GM18520 (cell line): ENCODE results near the gene ZNF669.

Source experiments
- ATAC-seq: cut with Tn5 transposase; IDR thresholded peaks from one replicate; pipeline ENCODE4 v1.9.1; 2021; ENCODE audit not compliant: unreplicated experiment

Gene ZNF669

GRCh38 chr1:247111700-247112478, 7.7 kb upstream of the ZNF669 start:
- no peak for ATAC-seq

- ATAC-seq = no peak
Observed at GRCh38 chr1:247111259-247111699, 7.1 kb upstream of the ZNF669 start.

DNA sequence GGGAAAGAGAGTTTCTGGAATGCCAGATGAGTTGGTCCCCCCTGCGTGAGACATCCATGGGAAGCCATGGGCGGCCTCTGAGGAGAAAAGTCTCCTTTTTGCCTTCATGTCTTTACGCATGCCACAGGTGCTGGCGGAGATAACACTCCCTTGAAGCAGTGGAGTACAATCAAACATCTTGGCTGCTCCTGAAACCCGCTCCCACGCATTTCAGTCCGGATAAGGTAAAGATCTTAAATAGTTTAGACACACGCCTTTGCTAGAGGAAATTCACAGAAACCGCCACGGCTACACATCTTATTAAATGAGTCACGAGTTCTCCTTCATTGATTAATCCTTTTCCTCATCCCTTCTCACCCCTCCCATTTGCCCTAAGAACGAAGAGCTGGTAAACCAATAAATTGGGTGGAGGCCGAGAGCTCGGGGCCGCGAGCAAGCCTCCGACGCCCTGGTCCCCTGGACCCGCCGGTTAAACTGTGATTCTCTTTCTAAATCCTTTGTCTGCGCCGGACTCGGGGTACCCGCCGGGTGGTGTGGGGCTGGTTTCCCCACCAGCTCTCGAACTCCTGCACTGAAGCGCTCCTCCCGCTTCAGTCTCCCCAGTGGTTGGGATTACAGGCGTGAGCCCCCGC, 6.6 kb upstream of the ZNF669 start:
- no peak for ATAC-seq

DNA sequence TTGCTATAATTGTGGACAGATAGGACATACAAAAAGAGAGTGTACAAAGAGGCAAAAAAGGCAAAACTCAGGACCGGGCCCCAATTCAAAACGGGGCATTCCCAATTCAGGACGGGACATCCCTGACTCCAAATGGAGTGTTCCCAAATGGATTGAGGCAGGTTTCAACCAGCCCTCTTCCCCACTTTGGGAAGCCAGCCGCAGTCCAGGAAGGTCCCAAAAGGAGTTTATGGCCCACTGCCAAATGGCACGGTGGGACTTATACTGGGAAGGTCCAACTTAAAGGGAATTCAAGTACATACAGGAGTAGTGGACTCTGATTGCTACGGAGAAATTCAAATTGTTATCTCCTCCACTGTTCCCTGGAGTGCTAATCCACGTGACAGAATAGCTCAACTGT, 3.5 kb upstream of the ZNF669 start:
- ATAC-seq = no peak

GRCh38 chr1:247105966-247106365, 1.8 kb upstream of the ZNF669 start:
- ATAC-seq = no peak

GRCh38 chr1:247104965-247105364, 809 bp upstream of the ZNF669 start:
- ATAC-seq = no peak

DNA sequence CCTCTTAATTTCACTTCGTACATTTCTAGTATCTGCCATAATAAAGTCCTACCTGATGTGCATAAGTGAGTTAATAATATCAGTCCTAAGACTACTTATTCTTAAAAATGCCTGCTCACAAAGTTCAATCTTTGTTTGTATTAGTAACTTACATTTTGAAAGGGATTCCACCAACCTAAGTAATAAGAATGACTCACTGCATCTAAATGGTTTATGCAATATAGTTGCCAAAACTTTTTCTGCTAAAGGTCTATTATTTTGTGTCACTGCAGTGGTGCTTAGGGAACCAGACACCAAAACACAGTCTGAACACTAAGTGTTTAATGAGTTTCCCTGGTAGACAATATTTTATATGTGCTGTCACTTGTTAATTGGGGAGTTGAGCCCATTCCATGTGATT, 1.8 kb downstream of the ZNF669 start:
- no peak for ATAC-seq

DNA sequence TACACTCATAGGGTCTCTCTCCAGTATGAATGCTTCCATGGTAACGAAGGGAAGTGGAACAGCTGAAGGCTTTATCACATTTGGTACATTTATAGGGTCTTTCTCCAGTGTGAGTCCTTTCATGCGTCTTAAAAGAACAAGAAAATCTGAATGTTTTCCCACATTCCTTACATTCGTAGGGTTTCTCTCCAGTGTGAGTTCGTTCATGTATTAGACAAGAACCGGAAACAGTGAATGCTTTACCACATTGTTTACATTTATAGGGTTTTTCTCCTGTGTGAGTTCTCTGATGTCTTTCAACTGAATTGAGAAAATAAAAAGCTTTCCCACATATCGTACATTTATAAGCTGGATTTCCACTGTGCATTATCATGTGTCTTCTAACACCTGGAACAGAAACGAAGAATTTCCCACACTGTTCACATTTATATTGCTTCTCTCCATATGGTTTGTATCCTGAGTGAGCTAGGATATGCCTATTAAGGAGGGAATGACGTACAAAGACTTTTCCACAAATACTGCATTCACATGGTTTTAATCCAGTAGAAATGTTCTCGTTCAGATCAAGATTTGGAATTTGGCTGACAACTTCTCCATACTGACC, 3.4 kb downstream of the ZNF669 start:
- ATAC-seq = no peak

DNA sequence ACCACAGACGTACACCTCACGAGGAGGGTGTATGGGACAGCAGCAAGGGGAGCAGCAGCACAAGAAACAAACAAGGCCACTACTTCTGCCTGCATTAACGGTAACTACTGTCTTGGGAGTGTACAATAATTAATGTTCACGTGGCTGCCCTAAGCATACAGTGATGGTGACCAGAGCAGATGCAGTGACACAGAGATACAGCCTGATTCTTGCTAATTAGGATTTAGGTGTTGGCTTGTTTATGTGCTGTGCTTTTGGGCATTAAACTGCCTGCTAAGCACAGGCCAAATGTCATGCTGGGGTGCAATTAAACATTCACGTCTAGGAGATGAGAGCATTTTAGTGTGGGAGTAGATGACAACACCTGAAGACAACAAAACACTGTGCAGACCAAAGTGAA, 7.2 kb downstream of the ZNF669 start:
- no peak for ATAC-seq

DNA sequence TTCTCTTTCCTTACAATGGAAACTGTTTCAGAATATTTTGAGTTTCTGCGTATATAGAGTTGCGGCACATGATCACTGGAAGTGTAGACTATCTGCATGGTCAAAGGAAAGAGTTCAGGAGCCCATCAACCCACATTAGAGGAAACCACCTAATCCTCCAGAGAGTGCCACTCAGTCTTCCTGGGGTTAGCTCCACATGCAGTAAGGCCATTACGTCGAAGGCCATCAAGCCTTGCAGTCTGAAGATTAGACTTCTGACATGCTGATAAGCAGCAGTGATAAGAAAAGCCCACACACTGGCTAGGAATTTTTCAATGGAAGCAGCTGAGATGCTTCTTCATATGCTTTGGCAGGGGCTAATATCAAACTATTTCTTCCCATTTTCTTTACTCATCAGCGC, 7.6 kb downstream of the ZNF669 start:
- no peak for ATAC-seq

- ATAC-seq = no peak
Observed at GRCh38 chr1:247096112-247096511, 8.0 kb downstream of the ZNF669 start.

- ATAC-seq = no peak
Observed at GRCh38 chr1:247090455-247090854, 13.7 kb downstream of the ZNF669 start.

DNA sequence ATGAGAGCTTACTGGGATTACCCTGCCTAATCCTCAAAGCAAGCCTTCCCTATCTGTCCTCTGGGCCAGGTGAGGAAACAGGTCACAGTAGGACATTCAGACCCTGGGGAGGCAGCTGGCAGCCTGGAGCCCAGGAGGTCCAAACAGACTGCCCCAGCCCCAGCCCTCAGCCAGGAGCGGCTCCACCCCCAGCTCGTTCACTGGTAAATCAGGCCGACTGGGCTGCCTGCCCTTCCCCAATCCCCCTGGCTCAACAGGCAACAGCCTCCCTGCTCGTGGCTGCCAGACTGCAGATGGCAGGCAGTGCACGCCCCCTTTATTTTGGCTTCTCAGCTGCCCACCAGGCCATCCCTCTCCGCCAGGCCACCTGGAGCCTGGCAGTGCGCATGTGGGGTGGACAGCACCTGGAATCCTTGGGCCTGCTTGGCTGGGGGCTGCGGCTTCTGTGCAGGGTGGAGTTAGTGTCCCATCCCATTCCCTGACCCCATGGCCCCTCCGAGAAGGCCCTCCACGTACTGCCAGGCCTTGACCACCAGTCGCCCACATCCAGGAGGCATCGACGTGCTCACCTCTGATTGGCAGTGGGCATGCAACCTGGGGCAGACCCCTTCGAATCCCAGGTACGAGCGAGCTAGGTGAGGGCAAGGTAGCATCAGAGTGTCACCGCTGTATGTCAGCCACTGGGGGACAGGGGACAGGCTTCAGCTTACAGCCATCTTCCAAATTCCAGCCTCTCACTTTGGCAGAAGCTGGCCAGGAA, 14.4 kb downstream of the ZNF669 start:
- no peak for ATAC-seq

DNA sequence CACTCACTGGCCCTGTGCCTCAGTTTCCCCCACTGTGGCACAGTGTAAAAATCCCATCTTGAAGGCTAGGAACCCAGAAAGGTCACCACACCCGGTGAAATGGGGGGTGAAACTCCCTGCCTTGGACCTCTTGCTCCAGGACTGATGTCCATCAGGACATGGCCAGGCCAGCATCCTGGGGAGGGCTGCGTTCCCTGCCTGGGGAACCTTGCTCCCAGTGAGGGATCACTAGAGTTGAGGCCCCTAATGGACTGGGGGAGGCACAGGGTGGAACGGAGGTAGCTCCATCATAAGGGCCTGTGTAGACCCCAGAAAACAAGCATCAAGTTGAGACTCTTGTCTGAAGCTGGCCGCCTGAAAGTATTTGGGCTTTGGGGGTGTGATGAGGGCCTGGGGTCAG, 15.2 kb downstream of the ZNF669 start:
- no peak for ATAC-seq

GRCh38 chr1:247087256-247087655, 16.9 kb downstream of the ZNF669 start:
- no peak for ATAC-seq

DNA sequence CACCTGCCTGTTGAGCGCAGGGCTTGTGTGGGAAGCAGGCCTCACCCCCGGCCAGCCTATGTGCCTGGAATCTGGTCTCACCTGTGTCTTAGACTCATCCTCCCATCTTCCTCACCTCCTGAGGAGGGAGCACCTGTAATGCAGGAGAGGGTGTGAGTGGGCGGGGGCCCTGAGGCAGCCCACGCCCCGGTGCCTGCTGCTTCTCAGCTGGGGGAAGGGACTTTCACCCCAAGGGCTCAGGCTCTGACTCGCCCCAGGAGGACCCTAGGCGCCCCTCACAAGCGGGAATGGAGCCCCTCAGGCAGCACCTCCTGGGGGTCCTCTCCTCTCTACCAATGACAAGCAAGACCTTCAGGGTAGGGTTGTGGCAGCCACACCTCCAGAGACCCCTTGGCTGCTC, 18.8 kb downstream of the ZNF669 start:
- no peak for ATAC-seq

GRCh38 chr1:247084771-247085170, 19.4 kb downstream of the ZNF669 start:
- no peak for ATAC-seq

DNA sequence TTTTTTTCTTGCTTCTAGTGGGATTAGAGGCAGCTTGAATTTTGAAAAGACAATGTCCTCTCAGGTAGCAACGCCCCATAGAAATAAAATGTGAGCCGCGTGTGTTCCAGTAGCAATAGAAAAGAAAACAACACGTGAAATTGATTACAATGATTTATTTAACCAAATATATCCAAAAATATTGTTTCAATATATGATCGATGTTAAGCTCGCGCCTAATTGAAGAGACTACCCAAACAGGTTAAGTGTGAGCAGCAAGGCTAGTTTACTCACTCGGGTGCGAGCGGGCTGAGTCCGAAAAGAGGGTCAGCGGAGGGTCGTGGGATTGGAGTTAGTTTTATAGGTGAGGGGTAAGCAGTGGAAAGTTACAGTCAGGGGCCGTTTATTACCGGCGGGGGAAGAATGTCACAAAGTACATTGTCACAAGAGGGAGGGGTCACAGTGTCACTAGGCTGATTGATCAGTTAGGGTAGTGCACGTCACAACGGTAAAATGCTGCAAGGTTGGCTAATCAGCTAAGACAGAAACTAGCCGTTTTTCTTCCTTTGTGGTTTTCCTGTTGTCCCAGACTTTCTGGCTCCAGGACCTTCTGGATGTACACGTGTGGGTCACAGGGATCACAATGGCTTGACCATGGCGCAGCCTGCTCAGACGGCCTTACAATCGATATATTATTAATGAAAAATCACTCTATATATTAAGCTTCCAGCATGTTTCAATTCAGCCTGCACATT, 24.8 kb downstream of the ZNF669 start:
- ATAC-seq = no peak

DNA sequence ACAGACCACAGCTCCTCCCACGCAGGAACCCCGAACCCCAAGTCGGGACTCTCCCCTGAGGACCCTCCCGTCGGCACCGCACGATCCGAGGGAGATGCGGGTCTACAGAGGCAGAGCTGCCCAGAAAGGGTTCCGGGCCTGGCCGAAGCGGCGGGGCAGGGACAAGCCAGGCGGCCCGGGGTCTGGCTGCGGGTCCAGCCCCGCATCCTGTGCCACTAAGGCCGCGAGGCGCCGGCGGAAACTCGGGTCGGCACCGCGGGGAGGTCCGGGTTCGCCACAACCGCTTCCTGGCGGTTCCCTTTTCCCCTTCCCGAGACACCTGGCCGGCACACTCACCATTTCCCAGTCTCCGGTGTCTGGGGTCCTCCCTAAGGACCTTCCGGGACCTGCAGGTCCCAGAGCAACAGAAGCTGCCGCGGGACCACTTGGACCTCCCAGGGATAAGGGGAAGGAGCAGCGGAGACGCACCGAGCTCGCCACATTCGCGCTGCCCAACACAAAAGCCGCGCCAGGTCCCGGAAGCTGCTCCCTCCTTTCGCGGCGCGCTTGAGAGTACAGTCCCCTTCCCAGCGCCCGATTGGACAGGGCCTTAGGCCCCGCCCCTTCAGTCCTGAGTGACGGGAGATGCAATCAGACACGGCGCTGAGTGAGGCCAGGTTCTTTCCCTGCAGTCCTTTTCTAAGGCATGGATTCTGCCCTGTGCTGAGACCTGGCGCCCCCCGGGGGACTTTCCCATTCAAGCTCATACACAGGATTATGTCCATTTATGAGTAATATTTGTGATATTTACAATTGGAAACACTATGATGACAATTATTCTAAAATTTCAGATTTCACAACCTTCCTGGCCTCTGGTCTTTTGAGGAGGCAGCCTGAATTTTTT, 25.7 kb downstream of the ZNF669 start, which contains the start of gene ZNF670:
Gene ZNF670, minus strand, starts transcription at position 554 of the 883 bp plus-strand sequence. Its CDS starts 215 bp downstream, at position 339.
- ATAC-seq = peak; percentile 100

- ATAC-seq = no peak
Observed at GRCh38 chr1:247077876-247078257, 26.3 kb downstream of the ZNF669 start.
